ENCODE measurements around the gene TAGLN2.

TAGLN2 gene

DNA sequence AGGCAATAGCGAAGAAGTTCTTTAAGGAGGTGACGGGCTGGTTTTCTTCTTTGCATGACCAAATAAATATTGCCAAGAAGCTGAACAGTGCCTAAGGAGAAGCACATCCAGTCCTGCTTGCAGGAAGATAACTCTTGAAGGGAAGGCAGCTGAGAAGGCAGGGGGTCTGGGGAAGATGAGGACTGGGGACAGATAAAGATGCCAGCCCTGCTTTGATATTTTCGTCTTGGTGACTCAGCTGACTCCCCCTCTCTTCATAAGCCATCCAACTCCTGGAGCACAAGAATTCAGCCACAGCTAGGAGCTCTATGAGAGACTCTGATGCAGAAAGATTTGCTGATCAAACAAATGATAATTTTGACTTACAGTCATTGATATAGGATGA lies 28.8 kb downstream of the TAGLN2 start:
- no peak for DNase-seq

DNA sequence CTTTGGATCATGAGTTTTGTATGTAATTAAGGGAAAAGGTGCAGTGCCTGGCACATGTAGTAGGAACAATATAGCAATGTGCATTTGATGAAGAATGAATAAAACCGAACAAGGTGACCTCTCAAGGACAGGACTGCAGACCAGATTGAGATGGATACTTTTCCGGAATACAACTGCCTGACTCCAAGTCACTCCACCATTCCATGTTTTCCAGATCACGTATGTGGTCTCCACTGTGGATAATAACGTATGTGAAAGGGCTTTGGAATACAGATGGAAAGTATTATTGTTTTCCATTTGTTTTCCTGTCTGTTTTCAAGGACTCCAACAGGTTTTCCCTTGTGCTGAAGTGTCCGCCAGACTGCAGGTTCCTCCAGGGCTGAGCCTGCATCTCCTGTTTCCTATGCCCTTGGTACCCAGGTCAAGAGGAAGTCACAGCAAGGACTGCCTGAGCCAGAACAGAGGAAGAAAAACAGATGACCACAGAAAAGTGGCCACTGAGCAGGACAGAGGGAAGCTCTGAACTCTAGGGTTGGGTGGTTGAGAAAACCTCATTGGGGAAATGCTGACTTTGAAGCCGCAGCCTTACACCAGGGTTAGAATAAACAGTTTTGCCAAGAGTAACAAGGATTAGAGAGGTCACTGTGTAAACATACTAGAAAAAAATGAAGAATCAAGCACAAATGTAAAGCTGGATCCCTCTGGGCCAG lies 29.3 kb downstream of the TAGLN2 start:
- no peak for DNase-seq

DNA sequence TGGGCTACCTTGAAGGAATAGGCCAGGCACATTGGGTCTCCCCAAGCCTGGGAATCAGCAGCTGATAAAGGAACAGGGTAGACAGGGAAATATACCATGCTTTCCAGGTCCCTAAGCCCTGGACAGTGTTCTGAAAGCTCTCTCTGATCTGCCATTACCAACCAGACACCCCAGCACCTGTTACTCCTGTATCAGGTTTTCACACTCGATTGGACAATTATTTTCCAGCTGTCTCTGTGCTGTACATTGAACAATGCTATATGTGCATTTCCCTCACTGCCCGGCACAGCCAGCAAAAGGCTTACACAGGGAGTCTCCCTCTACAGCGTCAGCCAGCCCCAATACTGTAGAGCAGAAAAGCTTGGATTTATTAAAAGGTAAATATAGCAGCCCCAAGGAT lies 30.0 kb downstream of the TAGLN2 start:
- DNase-seq: no peak

DNA sequence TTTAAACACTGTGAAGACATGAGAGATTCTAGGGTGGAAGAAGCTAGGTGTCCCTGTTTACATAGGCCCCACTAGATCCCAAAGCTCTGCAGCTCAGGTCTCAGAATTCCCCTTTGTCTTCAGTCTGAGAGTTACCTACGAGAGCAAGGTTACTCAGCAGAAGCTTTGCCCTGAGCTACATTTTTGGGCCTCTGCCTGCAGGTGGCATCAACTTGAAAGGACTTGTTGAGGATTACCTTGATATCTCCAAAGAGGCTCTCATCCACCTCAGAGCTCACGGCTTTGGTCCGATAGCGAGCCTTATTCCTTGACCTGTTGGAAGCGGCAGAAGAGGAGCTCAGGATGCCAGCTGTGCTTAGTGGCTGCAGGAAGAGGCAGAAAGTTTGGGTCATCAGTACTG lies 32.4 kb downstream of the TAGLN2 start:
- DNase-seq: no peak

DNA sequence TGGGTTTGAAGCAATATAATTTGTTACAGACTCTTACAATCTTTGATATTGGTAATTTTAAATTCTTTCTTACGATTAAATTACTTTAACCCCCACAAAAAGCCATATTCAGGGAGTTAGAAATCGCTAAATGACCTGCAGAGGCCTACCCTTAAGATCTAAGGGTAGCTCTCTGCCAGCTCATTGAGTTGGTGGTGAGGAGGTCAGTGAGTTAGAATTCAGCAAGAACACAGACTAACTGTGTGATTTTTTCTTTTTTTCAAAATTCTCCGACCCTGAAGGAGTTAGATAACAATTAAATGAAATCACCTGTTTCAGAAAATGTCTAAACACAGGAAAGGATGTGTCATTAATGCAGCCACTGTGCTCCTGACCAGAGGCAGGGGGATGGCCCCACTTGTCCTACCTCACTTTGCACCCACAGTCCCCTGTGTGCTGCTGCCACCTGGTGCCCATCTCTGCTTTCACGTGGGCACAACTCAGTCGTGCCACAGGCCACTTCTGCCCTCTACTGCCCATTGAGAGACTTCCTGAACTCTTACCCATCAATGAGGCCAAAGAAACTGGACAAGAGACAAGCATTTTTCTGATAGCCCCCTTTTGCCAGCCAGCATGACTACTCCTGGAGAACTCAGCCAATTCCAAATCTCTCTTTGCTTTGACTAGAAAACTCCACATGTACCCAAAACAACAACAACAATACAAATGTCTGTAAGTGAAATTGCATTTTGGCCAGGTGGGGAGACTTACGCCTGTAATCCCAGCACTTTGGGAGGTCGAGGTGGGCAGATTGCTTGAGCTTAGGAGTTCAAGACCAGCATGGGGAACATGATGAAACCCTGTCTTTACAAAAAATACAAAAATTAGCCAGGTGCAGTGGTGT lies 33.8 kb downstream of the TAGLN2 start:
- peak; percentile 87 for DNase-seq

DNA sequence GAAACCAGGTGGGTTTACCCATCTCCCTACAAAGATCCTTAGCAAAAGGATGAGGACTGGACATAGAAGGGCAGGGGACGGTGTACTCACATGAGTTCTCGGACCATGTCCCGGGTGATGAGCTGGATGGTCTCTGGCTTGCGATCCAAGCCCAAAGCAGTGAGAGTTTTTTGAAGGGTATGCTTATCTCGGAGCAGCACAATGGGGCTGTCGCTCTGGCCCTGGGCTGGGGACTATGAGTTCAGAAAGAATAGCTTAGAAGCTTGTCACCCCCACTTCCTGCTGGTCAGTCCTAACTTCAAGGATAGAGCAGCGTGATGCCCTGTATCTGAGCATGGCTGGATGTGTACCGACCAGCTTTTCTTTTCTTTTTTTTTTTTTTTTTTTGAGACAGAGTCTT lies 34.9 kb downstream of the TAGLN2 start:
- DNase-seq: no peak

DNA sequence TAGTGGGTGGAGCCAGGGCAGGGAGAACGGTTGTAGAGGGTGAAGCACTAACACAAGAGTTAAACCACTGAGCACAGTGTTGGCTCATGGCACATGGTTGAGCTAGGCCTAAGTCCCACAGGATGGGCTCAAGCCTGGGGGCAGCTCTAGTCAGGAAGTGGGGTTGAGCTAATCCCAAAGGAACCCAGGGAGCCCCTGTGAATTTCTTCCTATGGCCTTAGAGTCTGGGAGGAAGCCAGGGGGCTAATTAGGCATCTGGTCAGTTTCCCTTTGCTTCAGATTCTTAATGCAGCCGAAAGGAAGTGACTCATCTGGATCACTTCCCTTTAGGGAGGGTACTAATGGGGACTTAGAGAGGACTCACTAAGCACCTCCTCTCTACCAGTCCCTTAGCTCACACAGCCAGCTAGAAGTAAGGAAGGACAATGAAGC lies 35.5 kb downstream of the TAGLN2 start:
- no peak for DNase-seq

DNA sequence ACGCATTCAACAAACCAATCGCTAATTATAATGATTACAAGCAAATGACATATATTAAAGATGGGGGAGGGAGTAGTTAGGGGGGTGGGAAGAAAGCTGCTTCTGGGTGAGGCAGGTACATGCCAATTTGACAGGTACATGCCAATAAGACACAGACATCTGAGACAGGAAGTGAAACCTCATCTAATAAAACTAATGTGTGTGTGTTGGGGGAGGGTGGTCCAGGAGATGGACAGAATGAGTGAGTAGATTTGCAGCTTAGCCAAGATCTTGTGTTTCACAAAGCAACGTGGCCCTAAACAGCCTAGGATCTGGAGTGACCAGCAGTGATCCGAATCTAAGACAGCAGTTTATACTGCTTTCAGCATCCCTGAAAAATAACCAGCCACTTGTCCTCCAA lies 36.1 kb downstream of the TAGLN2 start:
- no peak for DNase-seq

DNA sequence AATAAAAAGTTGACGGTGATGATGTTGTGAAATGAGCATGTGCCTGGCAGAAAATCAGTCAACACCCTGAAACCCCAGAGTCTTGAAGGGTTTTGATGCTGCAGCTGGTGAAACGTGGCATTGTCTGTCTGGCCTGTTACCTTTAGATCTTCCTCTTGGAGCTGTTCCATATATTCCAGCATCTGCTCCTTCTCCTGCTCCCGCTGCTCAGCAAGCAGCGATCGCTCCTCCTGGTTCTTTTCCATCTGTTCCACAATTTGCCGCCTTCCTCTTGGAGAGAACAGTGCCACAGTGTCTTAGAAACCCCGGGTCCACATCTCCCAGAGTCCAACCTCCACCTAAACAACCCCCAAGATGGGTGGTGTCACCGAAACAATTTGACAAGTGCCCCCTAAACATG lies 41.0 kb downstream of the TAGLN2 start:
- DNase-seq: no peak

DNA sequence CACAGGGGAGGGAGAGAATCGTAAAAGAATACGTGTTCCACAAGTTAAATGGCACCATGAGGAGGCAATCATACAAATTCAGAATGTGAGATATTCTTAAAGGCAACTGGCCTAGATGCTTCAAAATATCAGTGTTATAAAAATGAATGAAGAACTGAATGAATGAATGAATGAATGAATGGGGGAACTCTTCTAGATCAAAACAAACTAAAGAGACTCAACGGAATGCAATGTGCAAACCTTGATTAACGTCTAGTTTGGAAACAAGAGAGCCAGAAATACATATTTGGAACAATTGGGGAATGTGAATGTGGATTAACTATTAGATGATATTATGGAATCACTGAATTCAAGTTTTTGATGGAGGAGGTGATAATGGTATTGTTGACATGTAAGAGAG lies 42.2 kb downstream of the TAGLN2 start:
- DNase-seq: no peak

DNA sequence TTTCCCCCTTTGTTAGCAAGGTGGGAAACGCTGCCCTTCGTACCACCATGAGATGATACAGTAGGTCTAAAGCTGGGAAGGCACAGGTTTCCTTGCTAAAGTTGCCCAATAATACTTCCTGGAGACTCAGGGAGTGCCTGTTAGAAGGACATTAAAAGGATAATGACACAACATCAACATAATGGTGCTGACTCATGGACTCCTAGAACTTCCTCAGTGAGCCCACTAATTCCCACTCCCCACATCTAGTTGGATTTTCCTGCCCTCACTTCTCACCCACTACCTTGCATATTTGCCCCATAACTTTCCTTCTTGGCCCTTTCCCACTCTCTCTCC lies 42.8 kb downstream of the TAGLN2 start:
- DNase-seq: no peak

DNA sequence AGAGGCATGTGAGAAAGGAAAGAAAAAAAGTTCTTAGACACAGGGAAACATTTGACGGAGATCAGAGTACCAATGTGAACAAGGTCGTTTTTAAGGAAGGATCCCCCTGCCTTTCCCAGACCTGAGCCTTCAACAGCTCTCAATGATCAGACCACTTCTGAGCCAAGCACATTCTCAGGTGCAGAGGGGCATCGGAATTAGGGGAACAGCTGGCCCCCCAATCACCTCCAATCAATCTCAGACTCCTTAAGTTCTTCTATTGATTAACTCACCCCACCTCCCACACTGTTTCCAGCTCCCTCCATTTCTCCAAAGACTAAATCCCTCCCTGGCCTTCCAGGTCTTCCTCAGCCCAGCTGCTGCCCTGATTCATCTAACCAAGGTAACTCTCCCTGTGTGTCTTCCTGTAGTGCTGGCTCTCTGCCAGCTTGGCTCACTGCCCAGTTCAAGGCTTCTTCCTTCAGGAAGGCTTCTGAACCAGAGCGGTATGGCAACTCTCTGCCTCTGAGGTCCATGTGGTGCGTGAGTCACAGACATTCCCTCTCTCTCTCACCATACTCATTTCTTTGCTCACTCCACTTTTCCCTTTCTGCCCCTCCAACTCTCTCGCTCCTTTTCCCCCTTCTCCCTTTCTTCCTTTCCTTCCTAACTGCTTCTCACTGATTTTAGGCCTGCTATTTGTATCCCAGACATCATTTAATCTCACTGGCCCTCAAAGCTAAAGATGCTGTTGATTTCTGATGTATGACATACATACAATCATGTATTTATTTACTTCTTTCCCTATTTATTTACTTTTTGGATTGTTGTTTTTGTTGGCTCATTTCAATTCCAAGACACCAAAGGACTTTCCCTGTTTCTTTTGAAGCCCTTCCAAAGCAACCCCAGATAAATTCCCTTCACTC lies 43.4 kb downstream of the TAGLN2 start:
- peak; percentile 49 for DNase-seq

DNA sequence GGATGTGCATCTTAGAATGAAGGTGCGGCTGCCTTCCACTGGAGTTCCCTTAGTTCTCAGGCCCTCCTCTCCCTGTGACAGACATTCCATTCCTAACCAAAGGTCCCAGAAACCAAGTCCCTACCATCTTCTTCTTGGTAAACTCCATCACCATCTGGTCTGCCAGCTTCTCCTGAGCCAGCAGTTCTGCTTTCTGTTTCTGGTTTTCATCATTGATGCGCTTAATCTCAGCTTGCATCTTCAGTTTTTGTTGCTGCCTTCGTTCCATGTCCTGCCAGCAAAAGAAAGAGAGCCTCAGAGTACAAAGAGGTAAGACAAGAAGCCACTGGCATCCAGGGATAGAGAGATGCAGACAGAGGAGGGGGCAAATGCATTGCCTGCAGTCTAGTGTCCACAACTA lies 44.9 kb downstream of the TAGLN2 start:
- no peak for DNase-seq

DNA sequence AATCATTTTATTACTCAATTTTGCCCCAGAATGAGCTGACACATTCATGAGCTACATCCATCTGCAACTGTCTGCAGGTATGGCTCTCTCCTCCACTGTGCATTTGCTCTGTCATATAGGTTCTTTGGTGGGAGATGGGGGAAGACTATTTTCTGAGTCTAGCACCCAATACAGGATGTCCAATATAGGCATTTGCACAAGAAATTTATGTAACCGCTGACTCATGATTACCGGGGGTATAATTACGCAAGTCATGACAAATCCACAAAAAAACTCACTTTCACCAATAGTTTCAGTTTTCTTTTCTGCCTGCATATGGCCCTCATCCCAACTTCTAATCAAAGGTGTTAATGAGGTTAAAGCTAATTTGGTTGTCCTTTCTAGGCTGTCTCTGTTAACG lies 45.3 kb downstream of the TAGLN2 start:
- no peak for DNase-seq

DNA sequence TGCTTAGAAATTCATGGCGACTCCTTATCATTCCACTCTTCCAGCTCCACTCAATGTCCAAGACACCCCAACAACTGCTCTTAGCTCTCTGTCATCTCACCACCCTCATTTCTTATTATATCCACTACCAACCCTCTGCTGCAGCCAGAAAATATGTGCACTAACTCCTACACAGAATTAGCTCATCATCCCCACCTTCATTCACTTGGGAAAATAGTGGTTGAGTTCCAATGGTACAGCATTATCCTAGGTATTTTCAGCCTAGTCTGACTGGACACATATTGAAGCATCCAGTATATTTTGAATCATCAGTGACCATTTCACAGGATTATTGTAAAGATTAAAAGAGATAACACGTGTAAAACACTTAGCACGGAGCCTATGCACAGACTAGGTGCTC lies 46.2 kb downstream of the TAGLN2 start:
- DNase-seq: no peak

DNA sequence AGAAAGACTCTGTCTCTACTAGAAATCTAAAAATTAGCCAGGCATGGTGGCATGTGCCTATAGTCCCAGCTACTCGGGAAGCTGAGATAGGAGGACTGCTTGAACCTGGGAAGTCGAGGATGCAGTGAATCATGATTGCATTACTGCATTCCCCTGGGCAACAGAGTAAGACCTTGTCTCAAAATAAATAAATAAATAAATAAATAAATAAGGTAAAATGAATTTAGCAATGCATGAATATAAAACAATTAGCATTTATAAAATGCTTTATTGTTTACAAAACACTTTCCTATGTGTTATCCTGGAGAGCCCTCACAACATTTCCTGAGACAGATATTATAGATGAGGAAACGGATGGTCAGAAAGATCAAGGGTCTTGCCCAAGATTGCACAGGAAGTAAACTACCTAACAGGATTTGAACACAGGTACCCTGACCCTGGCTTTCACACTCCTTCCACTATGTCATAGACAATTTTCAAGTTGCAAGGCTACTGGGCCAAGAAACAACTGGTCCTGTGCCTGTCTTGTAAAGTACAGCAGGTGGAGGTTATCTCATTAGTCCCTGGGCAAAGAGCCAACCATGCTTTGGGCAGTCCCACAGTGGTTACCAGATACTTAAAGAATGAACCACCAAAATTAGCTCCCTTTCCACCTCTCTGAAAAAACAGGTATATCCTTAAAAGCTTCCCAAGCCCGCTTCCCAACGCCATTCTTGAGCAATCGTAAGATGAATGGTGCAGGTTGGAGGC lies 47.4 kb downstream of the TAGLN2 start:
- no peak for DNase-seq

DNA sequence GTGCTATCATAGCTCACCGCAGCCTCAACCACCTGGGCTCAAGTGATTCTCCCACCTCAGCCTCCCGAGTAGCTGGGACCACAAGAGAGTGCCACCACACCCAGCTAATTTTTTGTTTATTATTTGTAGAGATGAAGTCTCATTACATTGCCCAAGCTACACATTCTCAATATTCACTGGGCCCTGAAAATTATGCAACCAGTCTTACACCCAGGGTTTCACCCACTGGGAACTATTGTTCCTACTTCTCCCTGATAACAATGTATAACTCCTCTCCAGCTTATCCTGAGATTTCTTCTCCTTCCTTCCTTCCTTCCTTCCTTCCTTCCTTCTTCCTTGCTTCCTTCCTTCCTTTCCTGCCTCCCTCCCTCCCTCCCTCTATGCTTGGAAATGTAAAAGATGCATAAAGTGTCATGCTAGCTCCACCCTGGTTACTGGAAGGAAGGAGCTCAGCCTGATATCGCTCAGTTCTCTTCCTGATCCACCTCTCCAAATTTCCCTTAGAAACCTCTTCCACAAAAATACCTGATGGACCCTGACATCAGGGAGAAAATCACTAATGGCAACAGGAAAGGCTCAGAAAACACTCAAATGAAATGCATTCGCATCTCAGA lies 51.7 kb downstream of the TAGLN2 start:
- DNase-seq: no peak

DNA sequence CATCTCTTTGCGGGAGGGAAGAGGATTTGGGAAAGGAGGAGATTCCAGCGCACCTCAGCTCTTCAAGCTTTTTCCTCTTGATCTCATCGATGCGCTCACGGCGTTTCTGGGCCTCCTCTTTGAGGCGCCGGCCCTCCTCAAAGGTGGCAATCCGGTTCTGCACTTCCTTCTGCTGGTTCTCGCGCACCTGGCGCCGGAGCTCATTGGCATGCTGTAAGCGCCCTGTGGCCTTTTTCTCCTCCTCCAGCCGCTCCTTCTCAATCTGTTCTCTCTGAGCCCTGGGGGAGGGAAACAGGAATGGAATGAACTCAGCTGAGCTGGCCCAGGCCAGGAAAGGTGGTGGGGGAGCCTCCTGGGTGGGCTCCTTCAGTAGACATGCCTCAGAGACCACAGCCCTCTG lies 52.4 kb downstream of the TAGLN2 start:
- no peak for DNase-seq

DNA sequence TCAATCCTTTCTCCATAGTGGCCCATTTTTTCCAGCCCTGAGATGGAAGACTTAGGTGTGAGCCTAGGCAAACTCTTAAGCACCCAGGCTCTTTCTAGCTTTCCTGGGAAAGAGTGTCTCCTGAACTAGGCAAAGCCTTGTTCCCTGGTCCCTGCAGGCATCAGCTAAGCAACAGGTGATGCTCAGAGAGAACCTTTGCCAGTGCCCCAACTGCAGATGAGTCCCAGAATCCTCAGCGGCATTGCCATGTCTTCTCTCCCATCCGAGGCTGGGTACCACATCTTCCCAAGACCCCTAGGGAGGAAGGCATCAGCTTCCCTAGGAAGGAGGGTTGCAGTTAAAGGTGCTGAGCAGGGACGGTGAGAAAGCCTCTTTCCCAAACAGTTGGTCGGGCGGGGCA lies 54.6 kb downstream of the TAGLN2 start:
- no peak for DNase-seq

DNA sequence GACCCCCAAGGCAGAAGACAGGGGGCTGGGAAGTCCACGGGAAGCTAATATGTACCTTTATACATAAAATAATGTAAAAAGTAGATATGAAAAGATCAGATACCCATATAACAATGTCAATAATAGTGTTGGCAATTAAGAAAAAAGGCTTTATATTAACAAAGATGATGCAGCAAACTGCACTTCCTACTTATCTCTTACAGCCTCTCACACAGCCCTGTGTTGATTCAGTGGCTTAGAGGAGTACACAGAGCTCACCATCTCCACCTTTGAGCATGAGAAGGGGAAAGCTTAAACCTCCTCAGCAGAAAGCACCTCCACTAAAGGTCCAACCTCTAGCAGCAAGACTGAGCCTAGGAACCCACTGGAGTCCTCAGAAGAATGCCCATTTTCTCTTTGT lies 55.7 kb downstream of the TAGLN2 start:
- no peak for DNase-seq

DNA sequence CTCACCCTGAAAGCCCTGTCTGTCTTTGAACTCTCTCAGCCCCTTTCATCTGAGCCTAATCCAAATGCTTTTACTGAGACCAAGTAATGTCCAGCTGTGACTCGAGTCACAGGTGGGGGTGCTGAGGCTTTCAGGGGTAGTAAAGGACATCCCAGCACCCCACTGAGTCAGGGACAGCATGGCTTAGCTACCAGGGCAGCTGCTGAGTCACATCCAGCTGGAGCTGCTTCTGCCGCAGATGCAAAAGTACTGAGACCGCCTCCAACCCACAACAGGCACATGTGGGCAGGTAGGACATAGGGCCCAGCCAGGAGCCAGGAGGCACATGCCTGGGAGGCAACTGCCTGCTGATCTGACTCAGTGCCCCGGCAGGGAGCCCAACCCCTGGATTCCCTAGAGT lies 56.1 kb downstream of the TAGLN2 start:
- DNase-seq: no peak

DNA sequence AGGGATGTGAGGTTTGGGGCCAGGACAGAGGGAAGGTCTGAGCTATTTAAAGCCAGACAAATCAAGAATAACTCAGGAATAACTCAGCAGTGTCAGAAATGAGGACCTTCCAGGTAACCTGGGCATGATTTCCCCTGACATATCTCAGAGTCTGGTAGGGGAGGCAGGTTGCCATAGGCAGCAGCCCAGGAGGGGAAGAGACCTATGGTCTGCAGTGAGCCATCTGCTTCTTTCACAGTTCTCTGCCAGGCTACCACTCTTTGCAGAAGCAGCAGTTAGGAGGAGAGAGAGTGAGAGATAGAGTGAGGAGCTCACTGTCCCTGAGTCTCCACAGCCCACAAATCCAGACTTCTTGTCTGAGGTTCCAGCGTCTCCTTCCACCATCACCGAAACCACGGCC lies 56.5 kb downstream of the TAGLN2 start:
- no peak for DNase-seq

All from NCI-H1092 treated with DMSO at 0.1 percent for 48 hours (cell line).